HG03439 (cell line): ENCODE measurements around the gene NANP.
"Not testable (repeated sequence)": the region's sequence is repeated elsewhere in the genome, so short reads cannot be mapped to it uniquely, and the experiment has no call there.

Source experiments
- ATAC-seq: cut with Tn5 transposase; IDR thresholded peaks from one replicate; pipeline ENCODE4 v1.9.1; 2021; ENCODE audit warnings: mild to moderate bottlenecking, moderate library complexity; ENCODE audit not compliant: unreplicated experiment

The NANP gene

GRCh38 chr20:25606094-25606695 is 17.6 kb downstream of the NANP start:
- no peak for ATAC-seq

- no peak for ATAC-seq
Observed at GRCh38 chr20:25605148-25605547, 18.7 kb downstream of the NANP start.

- no peak for ATAC-seq
Observed at GRCh38 chr20:25604611-25605010, 19.2 kb downstream of the NANP start.

GRCh38 chr20:25602914-25603309 is 20.9 kb downstream of the NANP start:
- not testable (repeated sequence) for ATAC-seq

- ATAC-seq = not testable (repeated sequence)
Observed at GRCh38 chr20:25602191-25602913, 21.5 kb downstream of the NANP start.

GRCh38 chr20:25601659-25602058 is 22.2 kb downstream of the NANP start:
- ATAC-seq = no peak

GRCh38 chr20:25600632-25601031 is 23.2 kb downstream of the NANP start:
- ATAC-seq = no peak

- ATAC-seq = no peak
Observed at GRCh38 chr20:25592135-25592852, 31.5 kb downstream of the NANP start.

GRCh38 chr20:25590778-25591177 is 33.0 kb downstream of the NANP start:
- ATAC-seq = not testable (repeated sequence)

GRCh38 chr20:25588491-25588890 is 35.3 kb downstream of the NANP start:
- ATAC-seq = no peak

GRCh38 chr20:25587536-25587935 is 36.3 kb downstream of the NANP start:
- no peak for ATAC-seq

- ATAC-seq = no peak
Observed at GRCh38 chr20:25586877-25587276, 36.9 kb downstream of the NANP start.

- ATAC-seq = no peak
Observed at GRCh38 chr20:25584905-25585704, 38.7 kb downstream of the NANP start, which contains the start of gene NINL. TSS of gene NINL (minus strand) at chr20:25585531. CDS start at chr20:25526587, 58,944 bp downstream.

GRCh38 chr20:25583607-25584006 is 40.2 kb downstream of the NANP start:
- not testable (repeated sequence) for ATAC-seq

GRCh38 chr20:25580711-25581110 is 43.1 kb downstream of the NANP start:
- no peak for ATAC-seq

- ATAC-seq = no peak
Observed at GRCh38 chr20:25579081-25579770, 44.6 kb downstream of the NANP start.

- no peak for ATAC-seq
Observed at GRCh38 chr20:25576783-25577530, 46.9 kb downstream of the NANP start.

GRCh38 chr20:25574411-25574810 is 49.4 kb downstream of the NANP start:
- no peak for ATAC-seq
